ENCODE results near the gene SNAI1.
"Not testable (repeated sequence)": the region's sequence is repeated elsewhere in the genome, so short reads cannot be mapped to it uniquely, and the experiment has no call there.

SNAI1 gene

DNA sequence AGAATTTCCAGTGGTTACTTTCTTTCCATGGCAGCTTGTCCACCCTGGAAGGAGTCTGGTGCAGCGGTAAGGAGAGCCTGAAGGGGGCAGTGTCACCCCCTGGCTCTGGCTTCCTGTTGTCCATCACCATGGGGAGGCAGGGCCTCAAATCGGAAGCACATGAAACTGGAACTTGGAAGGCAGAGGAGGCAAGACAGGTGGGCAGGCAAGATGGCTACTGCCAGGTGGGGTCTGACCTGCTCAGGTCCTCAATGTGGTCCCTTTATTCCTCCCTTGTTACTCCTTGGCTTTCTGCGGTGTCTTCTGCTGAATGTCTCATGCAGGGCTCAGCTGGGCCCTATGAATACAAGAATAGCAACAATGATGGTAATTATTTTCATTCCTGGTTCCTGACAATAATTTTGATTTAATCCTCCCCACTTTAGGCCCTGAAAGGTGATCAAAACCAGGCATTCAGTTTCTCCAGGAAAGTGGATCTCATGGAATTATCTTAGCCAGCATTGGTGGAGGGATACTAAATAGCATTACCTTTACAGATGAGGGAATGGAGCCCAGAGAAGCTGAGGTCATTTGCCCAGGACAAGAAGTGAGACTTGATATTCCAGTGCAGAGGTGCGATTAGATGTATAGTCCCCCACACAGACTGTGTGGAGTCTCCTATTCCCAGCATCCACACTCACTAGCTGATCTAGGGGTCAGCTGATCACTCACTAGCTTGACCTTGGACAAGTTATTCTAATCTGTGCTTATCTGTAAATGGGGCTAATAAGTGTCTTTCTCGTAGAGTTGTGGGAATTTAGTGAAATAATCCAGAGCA lies 17.6 kb upstream of the SNAI1 start:
- no peak for DNase-seq

- no peak for DNase-seq
Observed at GRCh38 chr20:49965781-49966305, 16.9 kb upstream of the SNAI1 start.

DNA sequence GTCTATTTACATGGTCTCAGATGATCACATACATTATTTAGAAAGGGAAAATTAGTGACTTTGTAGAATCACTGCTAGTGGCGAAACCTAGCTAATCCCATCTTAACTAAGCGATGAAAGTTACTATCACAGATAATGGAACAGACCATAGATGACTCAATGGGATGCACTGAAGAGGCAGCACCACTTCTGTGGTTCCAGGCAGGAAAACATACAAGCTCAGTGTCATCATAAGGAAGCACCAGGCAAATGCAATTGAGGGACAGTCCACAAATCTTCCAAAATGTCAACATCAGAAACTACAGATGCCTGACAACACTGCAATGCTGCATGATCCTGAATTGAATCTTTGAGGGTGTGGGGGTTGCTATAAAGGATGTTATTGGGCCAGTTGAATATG lies 15.9 kb upstream of the SNAI1 start:
- DNase-seq: no peak

- DNase-seq: no peak
Observed at GRCh38 chr20:49969234-49969633, 13.5 kb upstream of the SNAI1 start.

- no peak for DNase-seq
Observed at GRCh38 chr20:49969946-49970345, 12.8 kb upstream of the SNAI1 start.

GRCh38 chr20:49970498-49970897 lies 12.3 kb upstream of the SNAI1 start:
- DNase-seq: no peak

GRCh38 chr20:49973981-49974380 lies 8.8 kb upstream of the SNAI1 start:
- no peak for DNase-seq

GRCh38 chr20:49976542-49976941 lies 6.2 kb upstream of the SNAI1 start:
- no peak for DNase-seq

GRCh38 chr20:49977740-49978139 lies 5.0 kb upstream of the SNAI1 start:
- DNase-seq: not testable (repeated sequence)

DNA sequence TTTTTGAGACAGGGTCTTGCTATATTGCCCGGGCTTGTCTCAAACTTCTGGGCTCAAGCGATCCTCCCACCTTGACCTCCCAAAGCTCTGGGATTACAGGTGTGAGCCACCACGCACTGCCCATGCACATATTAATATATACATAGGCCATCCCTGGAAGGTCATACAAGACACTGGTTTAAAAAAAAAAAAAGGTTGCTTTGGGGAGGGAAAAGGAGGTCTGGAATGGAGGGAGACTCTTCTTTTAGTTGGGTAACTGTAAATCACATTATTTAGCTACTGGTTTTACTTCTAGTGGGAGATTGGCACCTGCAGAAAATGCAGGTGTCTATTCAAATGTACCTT lies 4.1 kb upstream of the SNAI1 start:
- DNase-seq: no peak

- DNase-seq: peak; percentile 13
Observed at GRCh38 chr20:49979030-49979832, 3.5 kb upstream of the SNAI1 start.

DNA sequence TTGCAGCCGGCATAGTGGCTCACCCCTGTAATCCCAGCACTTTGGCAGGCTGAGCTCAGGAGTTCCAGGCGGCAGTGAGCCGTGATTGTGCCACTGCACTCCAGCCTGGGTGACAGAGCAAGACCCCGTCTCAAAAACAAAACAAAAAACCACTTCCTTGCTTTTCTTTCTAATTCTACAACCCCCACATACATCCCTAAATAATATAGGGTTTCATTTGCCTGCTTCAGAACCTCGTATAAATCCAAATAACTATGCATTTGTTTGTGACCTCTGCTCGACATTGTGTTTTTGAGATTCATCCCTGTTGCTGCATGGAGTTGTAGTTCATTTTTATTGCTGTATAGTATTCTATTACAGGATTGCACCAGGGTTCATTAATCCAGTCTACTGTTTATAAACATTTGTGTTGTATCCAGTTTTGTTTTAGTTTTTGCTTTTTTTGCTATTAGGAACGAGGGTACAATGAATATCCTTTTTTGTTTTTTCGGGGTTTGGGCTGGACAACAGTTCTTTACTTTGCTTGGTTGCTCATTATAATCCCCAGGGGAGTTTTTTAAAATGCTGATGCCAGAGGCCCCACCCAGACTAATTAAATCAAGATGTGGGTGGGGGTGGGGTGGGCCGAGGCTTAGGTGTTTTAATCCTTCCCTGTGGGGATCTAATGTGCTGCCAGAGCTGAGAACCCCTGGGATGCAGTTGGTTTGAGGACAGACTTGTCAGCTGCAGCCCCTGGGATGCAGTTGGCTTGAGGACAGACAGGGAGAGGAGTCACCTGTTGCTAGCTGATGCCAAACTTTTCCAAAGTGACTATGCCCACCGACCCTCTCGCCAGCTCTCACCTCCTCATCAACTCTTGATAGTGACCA lies 2.4 kb upstream of the SNAI1 start:
- DNase-seq: no peak

GRCh38 chr20:49981218-49982071 lies 1.3 kb upstream of the SNAI1 start:
- DNase-seq: no peak

DNA sequence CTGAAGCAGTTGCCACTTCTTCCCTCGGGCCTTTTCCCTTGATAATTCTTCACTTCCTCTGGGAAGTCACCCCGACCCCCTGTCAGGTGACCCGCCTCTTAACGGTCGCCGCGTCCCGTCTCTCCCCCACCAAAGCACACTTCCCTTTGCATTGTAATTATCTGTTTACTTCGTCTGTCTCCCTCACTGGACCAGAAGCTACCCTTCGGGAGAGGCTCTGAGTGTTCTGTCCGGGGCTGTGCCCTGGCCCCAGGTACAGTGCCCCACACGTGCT lies 771 bp upstream of the SNAI1 start:
- DNase-seq: no peak

- no peak for DNase-seq
Observed at GRCh38 chr20:49983123-49983847, 505 bp downstream of the SNAI1 start.

- DNase-seq: no peak
Observed at GRCh38 chr20:49983848-49984408, 1.1 kb downstream of the SNAI1 start.

DNA sequence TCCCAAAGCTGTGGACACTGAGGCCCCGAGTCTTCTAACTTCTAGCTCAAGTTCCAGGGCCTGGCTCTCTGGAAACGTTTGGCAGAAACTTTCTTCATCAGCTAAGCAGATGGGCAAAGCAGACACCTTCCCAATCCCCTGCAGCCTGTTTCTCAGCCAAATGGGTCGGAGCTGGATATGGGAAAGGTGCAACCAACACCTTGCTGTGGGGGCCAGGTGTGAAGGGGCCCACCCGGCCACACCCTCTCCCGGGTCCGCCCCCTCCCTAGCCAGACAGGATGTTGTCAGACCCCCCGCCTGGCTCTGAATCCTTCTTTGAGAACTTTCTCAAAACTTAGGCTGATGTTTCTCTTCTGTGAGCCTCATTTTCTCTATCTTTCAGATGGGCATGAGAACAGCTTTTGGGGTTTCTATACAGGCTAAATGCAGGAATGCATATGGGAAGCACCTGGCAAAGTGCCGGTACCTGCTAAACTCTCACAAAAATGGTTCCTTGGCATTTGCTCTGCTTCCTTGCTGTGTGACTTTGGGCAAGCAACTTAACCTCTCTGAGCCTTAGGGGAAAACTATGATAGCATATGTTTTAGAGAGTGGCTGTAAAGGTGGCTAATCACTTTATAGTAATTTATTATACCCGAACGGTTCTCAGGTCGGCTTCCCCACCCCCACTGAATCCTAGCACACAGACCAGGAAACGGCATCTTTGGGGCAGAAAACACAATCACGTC lies 1.8 kb downstream of the SNAI1 start:
- no peak for DNase-seq

- no peak for DNase-seq
Observed at GRCh38 chr20:49985157-49985556, 2.4 kb downstream of the SNAI1 start.

DNA sequence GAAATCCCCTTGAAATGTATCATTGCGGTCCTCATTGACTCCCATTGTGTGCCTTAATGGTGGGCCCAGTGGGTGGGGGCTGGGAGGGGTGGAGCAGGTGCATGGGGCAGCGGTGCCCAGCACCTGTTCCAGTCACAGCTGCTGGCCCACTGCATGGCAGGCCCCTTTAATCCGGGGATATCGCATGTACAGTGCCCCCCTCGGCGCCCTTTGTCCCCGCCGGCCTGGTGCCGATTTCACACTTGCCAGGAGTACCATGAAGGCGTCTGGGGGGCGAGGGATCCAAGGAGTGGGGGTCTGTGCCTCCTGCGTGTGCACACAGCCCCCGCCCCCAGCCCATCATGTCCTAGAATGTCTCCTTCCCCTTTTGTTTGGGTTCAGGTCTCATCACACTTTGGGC lies 2.8 kb downstream of the SNAI1 start:
- DNase-seq: no peak

- DNase-seq: no peak
Observed at GRCh38 chr20:49986049-49986448, 3.3 kb downstream of the SNAI1 start.
